Stimulated activated memory B cell treated with anti-CD40 and anti-IgM and Interleukin-4, amounts not matched to agents 10 μg/mL and 1 μg/mL and 100 μg/mL, for 72 hours (primary cell): ENCODE results near the gene SCLY.
A peak's percentile ranks its signal among the peaks of the same experiment; 100 is the strongest.

Experiments
- ATAC-seq: fragments of 150-1000 bp; cut with Tn5 transposase; 2 replicates; pipeline ENCODE4 v1.10.0; 2021
- H3K27ac Mint-ChIP-seq: one replicate; pipeline ENCODE4 v1.8.0; 2022; ENCODE audit warnings: mild to moderate bottlenecking, mixed read lengths
- H3K27me3 Mint-ChIP-seq: one replicate; pipeline ENCODE4 v1.8.0; 2022; ENCODE audit warnings: mixed read lengths
- H3K36me3 Mint-ChIP-seq: one replicate; pipeline ENCODE4 v1.8.0; 2022; ENCODE audit warnings: mixed read lengths
- H3K4me1 Mint-ChIP-seq: one replicate; pipeline ENCODE4 v1.8.0; 2022; ENCODE audit warnings: mixed read lengths
- H3K4me3 Mint-ChIP-seq: one replicate; pipeline ENCODE4 v1.8.0; 2022; ENCODE audit warnings: mild to moderate bottlenecking, moderate library complexity, mixed read lengths
- H3K9me3 Mint-ChIP-seq: one replicate; pipeline ENCODE4 v1.8.0; 2022; ENCODE audit warnings: mixed read lengths

The SCLY gene

DNA sequence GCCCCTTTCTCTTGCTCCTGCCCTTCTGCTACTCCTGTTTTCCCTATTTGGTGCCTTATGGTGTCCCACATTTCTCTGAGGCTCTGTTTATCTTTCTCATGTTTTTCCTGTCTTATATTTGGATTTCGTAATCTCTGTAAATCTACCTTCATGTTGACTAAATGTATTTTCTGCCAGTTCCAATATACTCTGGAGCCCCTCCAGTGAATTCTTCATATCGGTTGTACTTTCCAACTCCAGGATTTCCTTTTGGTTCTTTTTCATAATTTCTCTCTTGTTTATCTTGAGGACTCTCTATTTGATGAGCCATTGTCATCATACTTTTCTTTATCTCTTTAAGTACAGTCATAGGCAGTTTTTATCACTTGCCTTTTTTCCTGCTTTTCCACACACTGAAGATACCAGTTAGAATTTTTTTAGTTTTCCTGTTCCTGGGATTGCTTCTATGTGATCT, 19.1 kb downstream of the SCLY start:
- ATAC-seq = no peak
- Mint-ChIP-seq H3K9me3 (no peaks in the 10 kb centered on the region), H3K27me3 (no peaks in the 10 kb centered on the region), H3K4me1 (peaks cover 4% of the 10 kb centered on the region), H3K27ac (no peak overlapping the region), H3K36me3 (peaks cover 90% of the 10 kb centered on the region), H3K4me3 (no peak overlapping the region)

GRCh38 chr2:238080518-238080917, 19.7 kb downstream of the SCLY start:
- no peaks in the 10 kb centered on the region for H3K9me3 Mint-ChIP-seq
- no peaks in the 10 kb centered on the region for H3K27me3 Mint-ChIP-seq
- no peak overlapping the region for H3K27ac Mint-ChIP-seq
- ATAC-seq = no peak
- H3K36me3 Mint-ChIP-seq = peaks cover 90% of the 10 kb centered on the region
- no peaks in the 10 kb centered on the region for H3K4me1 Mint-ChIP-seq
- H3K4me3 Mint-ChIP-seq = no peak overlapping the region

GRCh38 chr2:238081150-238081549, 20.3 kb downstream of the SCLY start:
- Mint-ChIP-seq H3K4me1 (no peaks in the 10 kb centered on the region), H3K27ac (no peak overlapping the region), H3K27me3 (no peaks in the 10 kb centered on the region), H3K36me3 (peaks cover 91% of the 10 kb centered on the region), H3K9me3 (no peaks in the 10 kb centered on the region), H3K4me3 (no peak overlapping the region)
- ATAC-seq = no peak

DNA sequence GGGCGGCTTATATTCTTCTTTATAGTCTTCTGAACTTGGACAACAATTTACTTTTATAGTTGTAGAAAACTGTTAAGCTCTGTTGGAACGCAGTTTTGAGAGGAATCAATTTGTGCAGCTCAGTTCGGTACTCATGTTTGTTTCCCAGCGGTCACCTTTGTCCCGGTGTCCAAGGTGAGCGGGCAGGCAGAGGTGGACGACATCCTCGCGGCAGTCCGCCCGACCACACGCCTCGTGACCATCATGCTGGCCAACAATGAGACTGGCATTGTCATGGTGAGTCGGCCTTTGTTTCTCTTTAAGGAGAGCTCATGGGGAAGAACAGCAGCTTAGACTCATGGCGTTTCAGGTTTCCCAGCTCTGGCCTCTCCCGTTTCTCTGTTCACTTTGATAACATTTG, 20.8 kb downstream of the SCLY start:
- no peak overlapping the region for H3K27ac Mint-ChIP-seq
- no peaks in the 10 kb centered on the region for H3K9me3 Mint-ChIP-seq
- H3K27me3 Mint-ChIP-seq = no peaks in the 10 kb centered on the region
- H3K36me3 Mint-ChIP-seq = peaks cover 88% of the 10 kb centered on the region
- no peaks in the 10 kb centered on the region for H3K4me1 Mint-ChIP-seq
- no peak overlapping the region for H3K4me3 Mint-ChIP-seq
- ATAC-seq = no peak

DNA sequence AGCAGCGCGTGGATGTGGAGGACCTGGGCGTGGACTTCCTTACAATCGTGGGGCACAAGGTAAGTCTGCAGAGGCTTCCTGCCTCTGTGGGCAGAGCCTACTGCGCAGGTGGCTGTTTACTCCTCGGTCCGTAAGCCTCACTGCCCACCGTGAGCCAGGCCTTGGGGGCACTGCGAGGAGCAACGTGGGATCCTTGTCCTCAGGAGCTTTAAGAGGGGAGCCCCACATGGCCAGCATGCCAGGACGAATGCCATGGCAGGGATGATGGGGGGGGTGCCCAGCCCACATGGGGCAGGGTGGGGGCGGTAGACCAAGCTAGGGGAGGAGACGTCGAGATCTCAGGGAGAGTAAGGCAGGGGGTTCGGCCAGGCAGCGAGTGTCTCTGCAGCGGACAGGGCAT, 21.4 kb downstream of the SCLY start:
- H3K9me3 Mint-ChIP-seq = no peaks in the 10 kb centered on the region
- H3K27me3 Mint-ChIP-seq = no peaks in the 10 kb centered on the region
- H3K27ac Mint-ChIP-seq = no peak overlapping the region
- ATAC-seq = no peak
- H3K36me3 Mint-ChIP-seq = peaks cover 82% of the 10 kb centered on the region
- H3K4me3 Mint-ChIP-seq = no peak overlapping the region
- peaks cover 5% of the 10 kb centered on the region for H3K4me1 Mint-ChIP-seq

- Mint-ChIP-seq H3K27me3 (no peaks in the 10 kb centered on the region), H3K27ac (no peak overlapping the region), H3K9me3 (no peaks in the 10 kb centered on the region), H3K4me3 (no peak overlapping the region), H3K36me3 (peaks cover 75% of the 10 kb centered on the region), H3K4me1 (peaks cover 10% of the 10 kb centered on the region)
- no peak for ATAC-seq
Observed at GRCh38 chr2:238082827-238083226, 22.0 kb downstream of the SCLY start.

- Mint-ChIP-seq H3K4me1 (peaks cover 10% of the 10 kb centered on the region), H3K36me3 (peaks cover 69% of the 10 kb centered on the region)
- ATAC-seq = no peak
Observed at GRCh38 chr2:238083919-238084318, 23.1 kb downstream of the SCLY start.

DNA sequence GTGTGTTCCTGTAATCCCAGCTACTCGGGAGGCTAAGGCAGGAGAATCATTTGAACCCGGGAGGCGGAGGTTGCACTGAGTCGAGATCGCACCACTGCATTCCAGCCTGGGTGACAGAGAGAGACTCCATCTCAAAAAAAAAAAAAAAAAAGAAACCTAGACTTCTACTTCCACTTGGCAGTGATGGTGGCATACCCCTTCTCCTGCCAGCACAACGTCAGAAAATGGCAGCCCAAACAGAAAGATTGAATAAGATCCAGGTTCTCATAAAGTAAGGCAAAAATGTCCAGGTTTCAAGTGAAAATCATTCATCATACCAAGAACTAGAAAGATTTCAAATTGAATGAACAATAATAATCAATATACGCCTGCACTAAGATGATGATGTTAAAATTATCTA, 24.0 kb downstream of the SCLY start:
- Mint-ChIP-seq H3K36me3 (peaks cover 66% of the 10 kb centered on the region), H3K27me3 (no peaks in the 10 kb centered on the region), H3K4me3 (no peak overlapping the region), H3K9me3 (no peaks in the 10 kb centered on the region), H3K27ac (peak overlapping the region; percentile 31), H3K4me1 (peaks cover 10% of the 10 kb centered on the region)
- no peak for ATAC-seq

More at GRCh38 chr2:238083919-238084318, 23.1 kb downstream of the SCLY start:
- Mint-ChIP-seq H3K4me3 (no peak overlapping the region), H3K27ac (no peak overlapping the region), H3K27me3 (no peaks in the 10 kb centered on the region), H3K9me3 (no peaks in the 10 kb centered on the region)

DNA sequence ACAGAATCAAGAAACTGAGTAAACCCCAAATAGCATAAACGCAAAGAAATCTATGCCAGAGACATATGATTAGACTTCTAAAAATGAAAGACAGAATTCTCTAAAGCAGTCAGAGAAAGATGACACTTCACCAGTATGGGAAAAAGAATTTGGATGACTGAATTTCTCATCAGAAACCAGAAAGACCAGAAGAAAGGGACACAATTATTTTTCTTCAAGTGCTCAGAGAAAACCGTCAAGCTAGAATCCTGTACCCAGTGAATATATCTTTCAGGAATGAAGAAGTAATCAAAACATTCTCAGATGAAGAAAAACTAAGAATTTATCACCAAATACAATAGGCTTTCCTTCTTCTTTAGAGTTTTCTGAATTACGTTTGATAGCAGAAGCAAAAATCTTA, 25.1 kb downstream of the SCLY start:
- H3K4me3 Mint-ChIP-seq = no peak overlapping the region
- H3K9me3 Mint-ChIP-seq = no peaks in the 10 kb centered on the region
- no peak for ATAC-seq
- H3K36me3 Mint-ChIP-seq = peaks cover 59% of the 10 kb centered on the region
- peaks cover 10% of the 10 kb centered on the region for H3K4me1 Mint-ChIP-seq
- H3K27me3 Mint-ChIP-seq = no peaks in the 10 kb centered on the region
- H3K27ac Mint-ChIP-seq = peak overlapping the region; percentile 31

- Mint-ChIP-seq H3K27ac (no peak overlapping the region), H3K9me3 (no peaks in the 10 kb centered on the region), H3K27me3 (no peaks in the 10 kb centered on the region), H3K4me3 (no peak overlapping the region), H3K36me3 (peaks cover 48% of the 10 kb centered on the region), H3K4me1 (peaks cover 10% of the 10 kb centered on the region)
- ATAC-seq = no peak
Observed at GRCh38 chr2:238087211-238087610, 26.4 kb downstream of the SCLY start.

GRCh38 chr2:238090887-238091286, 30.1 kb downstream of the SCLY start:
- Mint-ChIP-seq H3K9me3 (no peaks in the 10 kb centered on the region), H3K27me3 (no peaks in the 10 kb centered on the region), H3K4me3 (no peak overlapping the region), H3K4me1 (peaks cover 10% of the 10 kb centered on the region), H3K36me3 (peaks cover 27% of the 10 kb centered on the region), H3K27ac (no peak overlapping the region)
- ATAC-seq = no peak

GRCh38 chr2:238091436-238092060, 30.7 kb downstream of the SCLY start:
- Mint-ChIP-seq H3K4me1 (peaks cover 10% of the 10 kb centered on the region), H3K36me3 (peaks cover 24% of the 10 kb centered on the region), H3K27me3 (no peaks in the 10 kb centered on the region), H3K9me3 (no peaks in the 10 kb centered on the region), H3K4me3 (no peak overlapping the region), H3K27ac (no peak overlapping the region)
- ATAC-seq = no peak

- Mint-ChIP-seq H3K27ac (no peak overlapping the region), H3K9me3 (no peaks in the 10 kb centered on the region), H3K4me3 (no peak overlapping the region), H3K4me1 (peaks cover 3% of the 10 kb centered on the region), H3K27me3 (no peaks in the 10 kb centered on the region), H3K36me3 (peaks cover 24% of the 10 kb centered on the region)
- no peak for ATAC-seq
Observed at GRCh38 chr2:238092486-238093035, 31.8 kb downstream of the SCLY start.

- ATAC-seq = no peak
- Mint-ChIP-seq H3K27ac (no peak overlapping the region), H3K4me3 (no peak overlapping the region)
Observed at GRCh38 chr2:238093181-238094140, 32.7 kb downstream of the SCLY start.

GRCh38 chr2:238094438-238095022, 33.7 kb downstream of the SCLY start:
- Mint-ChIP-seq H3K9me3 (no peaks in the 10 kb centered on the region), H3K4me3 (no peak overlapping the region), H3K27ac (no peak overlapping the region), H3K27me3 (no peaks in the 10 kb centered on the region), H3K36me3 (peaks cover 15% of the 10 kb centered on the region), H3K4me1 (peaks cover 18% of the 10 kb centered on the region)
- no peak for ATAC-seq

More at GRCh38 chr2:238093181-238094140, 32.7 kb downstream of the SCLY start:
- Mint-ChIP-seq H3K36me3 (peaks cover 24% of the 10 kb centered on the region), H3K9me3 (no peaks in the 10 kb centered on the region), H3K27me3 (no peaks in the 10 kb centered on the region), H3K4me1 (peaks cover 7% of the 10 kb centered on the region)
